ENCODE data around the gene PIGT. TPM values are rescaled to one million over a fixed set of nuclear protein-coding genes. Genes with fewer than 3 reads are reported as not detected.

PIGT gene
- total RNA-seq, 1 experiment from 2014 or later: 71.4 TPM

DNA sequence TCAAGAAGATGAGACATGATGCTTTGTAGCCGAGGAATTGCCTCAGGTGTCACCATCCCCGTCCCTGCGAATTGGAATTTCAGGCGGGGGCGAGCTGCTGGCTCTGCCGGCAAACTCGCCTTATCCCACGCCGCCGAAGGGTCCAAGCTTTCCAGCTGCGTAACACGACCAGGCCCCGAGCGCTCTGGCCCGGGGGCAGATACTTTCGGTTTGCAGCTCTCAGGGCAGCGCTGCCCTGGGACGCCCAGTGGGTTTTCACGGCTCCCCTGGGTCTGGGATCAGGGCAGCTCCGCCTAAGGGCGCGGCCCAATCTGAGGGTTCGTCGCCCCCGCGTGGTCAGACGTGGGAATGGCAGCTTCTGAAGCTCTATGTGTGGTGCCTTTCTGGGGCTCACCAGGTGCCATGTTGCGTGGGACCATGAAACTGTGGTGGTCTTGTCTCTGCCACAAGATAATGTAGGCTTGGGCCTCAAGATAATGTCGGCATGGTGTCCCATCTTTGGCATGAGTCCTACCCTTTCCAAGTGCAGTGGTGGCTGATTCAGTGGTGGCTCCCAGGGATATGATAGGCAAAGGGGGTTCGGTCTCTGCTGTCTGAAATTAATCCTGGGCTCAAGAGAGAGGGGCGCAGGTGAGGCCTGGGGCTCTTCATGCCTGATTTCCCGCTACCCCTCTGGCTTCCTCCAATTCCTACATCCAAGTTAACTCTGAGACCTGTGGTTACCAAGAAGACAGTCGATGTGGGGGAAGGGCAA is 21.0 kb downstream of the PIGT start (continued):
- TF ChIP-seq, protein P1, sequence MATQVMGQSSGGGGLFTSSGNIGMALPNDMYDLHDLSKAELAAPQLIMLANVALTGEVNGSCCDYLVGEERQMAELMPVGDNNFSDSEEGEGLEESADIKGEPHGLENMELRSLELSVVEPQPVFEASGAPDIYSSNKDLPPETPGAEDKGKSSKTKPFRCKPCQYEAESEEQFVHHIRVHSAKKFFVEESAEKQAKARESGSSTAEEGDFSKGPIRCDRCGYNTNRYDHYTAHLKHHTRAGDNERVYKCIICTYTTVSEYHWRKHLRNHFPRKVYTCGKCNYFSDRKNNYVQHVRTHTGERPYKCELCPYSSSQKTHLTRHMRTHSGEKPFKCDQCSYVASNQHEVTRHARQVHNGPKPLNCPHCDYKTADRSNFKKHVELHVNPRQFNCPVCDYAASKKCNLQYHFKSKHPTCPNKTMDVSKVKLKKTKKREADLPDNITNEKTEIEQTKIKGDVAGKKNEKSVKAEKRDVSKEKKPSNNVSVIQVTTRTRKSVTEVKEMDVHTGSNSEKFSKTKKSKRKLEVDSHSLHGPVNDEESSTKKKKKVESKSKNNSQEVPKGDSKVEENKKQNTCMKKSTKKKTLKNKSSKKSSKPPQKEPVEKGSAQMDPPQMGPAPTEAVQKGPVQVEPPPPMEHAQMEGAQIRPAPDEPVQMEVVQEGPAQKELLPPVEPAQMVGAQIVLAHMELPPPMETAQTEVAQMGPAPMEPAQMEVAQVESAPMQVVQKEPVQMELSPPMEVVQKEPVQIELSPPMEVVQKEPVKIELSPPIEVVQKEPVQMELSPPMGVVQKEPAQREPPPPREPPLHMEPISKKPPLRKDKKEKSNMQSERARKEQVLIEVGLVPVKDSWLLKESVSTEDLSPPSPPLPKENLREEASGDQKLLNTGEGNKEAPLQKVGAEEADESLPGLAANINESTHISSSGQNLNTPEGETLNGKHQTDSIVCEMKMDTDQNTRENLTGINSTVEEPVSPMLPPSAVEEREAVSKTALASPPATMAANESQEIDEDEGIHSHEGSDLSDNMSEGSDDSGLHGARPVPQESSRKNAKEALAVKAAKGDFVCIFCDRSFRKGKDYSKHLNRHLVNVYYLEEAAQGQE (IDR thresholded peaks at IDR 0.05; ENCODE audit: low read depth): no peak
- no peak for TF ChIP-seq CEBPB (IDR thresholded peaks at IDR 0.05; ENCODE audit: low read depth)

DNA sequence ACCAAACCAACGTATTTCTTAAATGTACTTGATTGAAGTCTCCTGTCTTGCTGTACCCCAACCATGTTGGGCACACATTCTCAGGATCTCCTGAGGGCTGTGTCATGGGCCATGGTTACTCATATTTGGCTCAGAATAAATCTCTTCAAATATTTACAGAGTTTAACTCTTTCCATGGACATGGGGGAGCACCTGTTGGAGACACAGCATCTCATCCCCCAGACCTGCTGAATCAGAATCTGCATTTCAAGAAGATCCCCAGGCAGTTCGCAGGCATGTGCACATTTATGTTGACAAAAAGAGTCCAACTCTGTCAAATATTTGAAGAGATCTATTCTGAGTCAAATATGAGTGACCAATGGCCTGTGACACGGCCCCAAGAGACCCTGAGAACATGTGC is 24.5 kb downstream of the PIGT start:
- H4K20me1 ChIP-seq (ENCODE audit: insufficient read depth): no peaks in the 10 kb centered on the region
- no peak overlapping the region for H3K9ac ChIP-seq (ENCODE audit: low read length)
- BruUV-seq (replicated peaks): no TSS peak
- H3K4me2 ChIP-seq (ENCODE audit: low read length): no peak overlapping the region
- H3K9me2 ChIP-seq (ENCODE audit: insufficient read depth): no peaks in the 10 kb centered on the region
- CTCF ChIA-PET: interaction anchor here (2.0 to 2.2 kb wide), 2 partner anchors 10 to 77 kb away, joined by 4 to 5 read pairs; partner anchors contain the start of gene SYS1
- TF ChIP-seq CEBPB (IDR thresholded peaks at IDR 0.05; ENCODE audit: low read depth): no peak
- TF ChIP-seq POLR2AphosphoS5 (IDR thresholded peaks at IDR 0.05; ENCODE audit: low read depth, low read length): no peak
- no peak for TF ChIP-seq EZH2phosphoT487 (IDR thresholded peaks at IDR 0.05; ENCODE audit: borderline replicate concordance)
- TF ChIP-seq, protein P2, sequence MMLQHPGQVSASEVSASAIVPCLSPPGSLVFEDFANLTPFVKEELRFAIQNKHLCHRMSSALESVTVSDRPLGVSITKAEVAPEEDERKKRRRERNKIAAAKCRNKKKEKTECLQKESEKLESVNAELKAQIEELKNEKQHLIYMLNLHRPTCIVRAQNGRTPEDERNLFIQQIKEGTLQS (IDR thresholded peaks at IDR 0.05): no peak
- RAD21 ChIA-PET (ENCODE audit: low non-redundant PET in 1 of 2, low total read pairs in 2 of 2, uncharacterized antibody in 2 of 2, unreplicated experiment in 2 of 2): interaction anchor here in 1 of 2 experiments (1.0 to 1.1 kb wide), 2 partner anchors 78 to 117 kb away, joined by 3 read pairs; no protein-coding TSS in a partner anchor
- POLR2A ChIA-PET: no interaction called here
- intact Hi-C loops (cut with micrococcal nuclease): no loop called here
- no peaks in the 10 kb centered on the region for H3K79me2 ChIP-seq (ENCODE audit: insufficient read depth, low read length)
- H3K4me3 ChIP-seq (replicated peaks in 1 of 2; ENCODE audit: low read depth in 1 of 2, low read length in 2 of 2): no peak overlapping the region
- no peaks in the 10 kb centered on the region for H3K36me3 ChIP-seq (ENCODE audit: control insufficient read depth in 1 of 2, insufficient read depth in 2 of 2, low read length in 2 of 2)
- H3K27me3 ChIP-seq (ENCODE audit: insufficient read depth, low read length): no peaks in the 10 kb centered on the region
- H3K9me3 ChIP-seq (ENCODE audit: control insufficient read depth in 1 of 2, insufficient read depth in 1 of 2, low read depth in 1 of 2, low read length in 2 of 2): no peaks in the 10 kb centered on the region
- H2AFZ ChIP-seq (ENCODE audit: low read depth, low read length, poor library complexity, severe bottlenecking): no peak overlapping the region
- no peak for ATAC-seq
- no peak overlapping the region for H3K27ac ChIP-seq (ENCODE audit: low read depth, low read length)
- H3K4me1 ChIP-seq (ENCODE audit: control insufficient read depth in 1 of 2, insufficient read depth in 2 of 2, low read length in 2 of 2): peaks cover 0 to 12% of the 10 kb centered on the region in 2 experiments; a peak in 2 of 4 replicates
- no peak for DNase-seq (ENCODE audit: low read depth, low spot score)
